SJSA1 (cell line): Measurements from ENCODE around the gene PHKB. TPM values are rescaled to one million over a fixed set of nuclear protein-coding genes. Genes with fewer than 3 reads are reported as not detected.
A peak's percentile ranks its signal among the peaks of the same experiment; 100 is the strongest.
"Not testable (repeated sequence)": the region's sequence is repeated elsewhere in the genome, so short reads cannot be mapped to it uniquely, and the experiment has no call there.

ENCODE experiments used
- DNase-seq, 2 experiments: peaks; one replicate each; pipeline ENCODE4 v3.0.0-alpha.2; 2015 to 2020; ENCODE audit warnings: low spot score in 2 of 2, low read depth in 1 of 2
- H3K27ac ChIP-seq: fragments of 250-450 bp; sonication (Bioruptor Pico); 2 replicates; pipeline ENCODE4 v1.5.1; 2020; ENCODE audit warnings: mild to moderate bottlenecking, moderate library complexity
- H3K27me3 ChIP-seq: fragments of 250-450 bp; sonication (Bioruptor Pico); replicated peaks from 2 replicates; pipeline ENCODE4 v1.5.1; 2020; ENCODE audit warnings: mild to moderate bottlenecking, moderate library complexity
- H3K36me3 ChIP-seq: fragments of 250-450 bp; sonication (Bioruptor Pico); 2 replicates; pipeline ENCODE4 v1.5.1; 2020; ENCODE audit warnings: mild to moderate bottlenecking
- H3K4me1 ChIP-seq: fragments of 250-450 bp; sonication (Bioruptor Pico); replicated peaks from 2 replicates; pipeline ENCODE4 v1.6.1; 2021; ENCODE audit warnings: mild to moderate bottlenecking
- H3K4me3 ChIP-seq: fragments of 250-450 bp; sonication (Bioruptor Pico); 2 replicates; pipeline ENCODE4 v1.5.1; 2020; ENCODE audit warnings: mild to moderate bottlenecking
- H3K9me3 ChIP-seq: fragments of 250-450 bp; sonication (Bioruptor Pico); replicated peaks from 2 replicates; pipeline ENCODE4 v1.5.1; 2020; ENCODE audit warnings: mild to moderate bottlenecking
- total RNA-seq: library from RNA; depleted of rRNA; stranded (reverse); fragments of >200 nt; shearing (Covaris generic); gene quantifications from 2 replicates; pipeline ENCODE4 v1.2.3, GENCODE V29; 2014

PHKB gene
- total RNA-seq, 1 experiment from 2014 or later: 43.1 TPM

DNA sequence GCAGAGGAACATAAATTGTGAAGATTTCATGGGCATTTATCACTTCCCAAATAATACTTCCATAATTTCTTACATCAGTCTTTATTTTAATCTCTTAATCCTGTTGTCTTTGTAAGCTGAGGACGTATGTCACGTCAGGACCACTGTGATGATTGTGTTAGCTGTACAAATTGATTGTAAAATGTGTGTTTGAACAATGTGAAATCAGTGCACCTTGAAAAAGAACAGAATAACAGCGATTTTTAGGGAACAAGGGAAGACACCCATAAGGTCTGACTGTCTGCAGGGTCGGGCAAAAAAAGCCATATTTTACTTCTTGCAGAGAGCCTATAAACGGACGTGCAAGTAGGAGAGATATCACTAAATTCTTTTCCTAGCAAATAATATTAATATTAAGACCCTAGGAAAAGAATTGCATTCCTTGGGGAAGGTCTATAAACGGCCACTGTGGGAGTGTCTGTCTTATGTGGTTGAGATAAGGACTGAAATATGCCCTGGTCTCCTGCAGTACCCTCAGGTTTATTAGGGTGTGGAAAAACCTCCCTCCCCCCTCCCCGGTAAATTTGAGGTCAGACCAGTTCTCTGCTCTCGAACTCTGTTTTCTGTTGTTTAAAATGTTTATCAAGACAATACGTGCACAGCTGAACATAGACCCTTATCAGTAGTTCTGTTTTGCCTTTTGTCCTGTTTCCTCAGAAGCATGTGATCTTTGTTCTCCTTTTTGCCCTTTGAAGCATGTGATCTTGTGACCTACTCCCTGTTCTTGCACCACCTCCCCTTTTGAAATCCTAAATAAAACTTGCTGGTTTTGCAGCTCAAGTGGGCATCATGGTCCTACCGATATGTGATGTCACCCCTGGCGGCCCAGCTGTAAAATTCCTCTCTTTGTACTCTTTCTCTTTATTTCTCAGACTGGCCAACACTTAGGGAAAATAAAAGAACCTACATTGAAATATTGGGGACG is 78.9 kb downstream of the PHKB start:
- not testable (repeated sequence) for H3K36me3 ChIP-seq, H3K27me3 ChIP-seq, H3K27ac ChIP-seq, H3K4me3 ChIP-seq, DNase-seq, H3K4me1 ChIP-seq, H3K9me3 ChIP-seq

DNA sequence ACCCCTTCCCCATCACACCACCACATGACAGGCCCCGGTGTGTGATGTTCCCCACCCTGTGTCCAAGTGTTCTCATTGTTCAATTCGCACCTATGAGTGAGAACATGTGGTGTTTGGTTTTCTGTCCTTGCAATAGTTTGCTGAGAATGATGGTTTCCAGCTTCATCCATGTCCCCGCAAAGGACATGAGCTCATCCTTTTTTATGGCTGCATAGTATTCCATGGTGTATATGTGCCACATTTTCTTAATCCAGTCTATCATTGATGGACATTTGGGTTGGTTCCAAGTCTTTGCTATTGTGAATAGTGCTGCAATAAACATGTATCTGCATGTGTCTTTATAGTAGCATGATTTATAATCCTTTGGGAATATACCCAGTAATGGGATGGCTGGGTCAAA is 80.0 kb downstream of the PHKB start:
- not testable (repeated sequence) for H3K4me1 ChIP-seq, H3K27ac ChIP-seq, DNase-seq, H3K4me3 ChIP-seq, H3K36me3 ChIP-seq, H3K9me3 ChIP-seq, H3K27me3 ChIP-seq

DNA sequence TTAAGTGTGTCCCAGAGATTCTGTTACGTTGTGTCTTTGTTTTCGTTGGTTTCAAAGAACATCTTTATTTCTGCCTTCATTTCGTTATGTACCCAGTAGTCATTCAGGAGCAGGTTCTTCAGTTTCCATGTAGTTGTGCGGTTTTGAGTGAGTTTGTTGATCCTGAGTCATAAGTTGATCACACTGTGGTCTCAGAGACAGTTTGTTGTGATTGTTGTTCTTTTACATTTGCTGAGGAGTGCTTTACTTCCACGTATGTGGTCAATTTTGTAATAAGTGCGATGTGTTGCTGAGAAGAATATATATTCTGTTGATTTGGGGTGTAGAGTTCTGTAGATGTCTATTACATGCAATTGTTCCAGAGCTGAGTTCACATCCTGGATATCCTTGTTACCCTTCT is 83.1 kb downstream of the PHKB start:
- DNase-seq, H3K4me1 ChIP-seq, H3K27me3 ChIP-seq, H3K9me3 ChIP-seq, H3K36me3 ChIP-seq, H3K4me3 ChIP-seq, H3K27ac ChIP-seq: not testable (repeated sequence)

DNA sequence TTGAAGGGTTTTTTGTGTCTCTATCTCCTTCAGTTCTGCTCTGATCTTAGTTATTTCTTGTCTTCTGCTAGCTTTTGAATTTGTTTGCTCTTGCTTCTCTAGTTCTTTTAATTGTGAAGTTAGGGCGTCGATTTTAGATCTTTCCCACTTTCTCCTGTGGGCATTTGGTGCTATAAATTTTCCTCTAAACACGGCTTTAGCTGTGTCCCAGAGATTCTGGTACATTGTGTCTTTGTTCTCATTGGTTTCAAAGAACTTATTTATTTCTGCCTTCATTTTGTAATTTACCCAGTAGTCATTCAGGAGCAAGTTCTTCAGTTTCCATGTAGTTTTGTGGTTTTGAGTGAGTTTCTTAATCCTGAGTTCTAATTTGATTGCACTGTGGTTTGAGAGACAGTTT is 90.1 kb downstream of the PHKB start:
- not testable (repeated sequence) for H3K27me3 ChIP-seq, H3K4me3 ChIP-seq, DNase-seq, H3K9me3 ChIP-seq, H3K27ac ChIP-seq, H3K4me1 ChIP-seq
- H3K36me3 ChIP-seq: peaks cover 13% of the 10 kb centered on the region

DNA sequence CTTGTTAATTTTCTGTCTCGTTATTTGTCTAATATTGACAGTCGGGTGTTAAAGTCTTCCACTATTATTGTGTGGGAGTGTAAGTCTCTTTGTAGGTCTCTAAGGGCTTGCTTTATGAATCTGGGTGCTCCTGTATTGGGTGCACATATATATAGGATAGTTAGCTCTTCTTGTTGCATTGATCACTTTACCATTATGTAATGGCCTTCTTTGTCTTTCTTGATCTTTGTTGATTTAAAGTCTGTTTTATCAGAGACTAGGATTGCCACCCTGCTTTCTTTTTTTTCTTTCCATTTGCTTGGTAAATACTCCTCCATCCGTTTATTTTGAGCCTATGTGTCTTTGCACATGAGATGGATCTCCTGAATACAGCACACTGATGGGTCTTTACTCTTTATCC is 90.6 kb downstream of the PHKB start:
- H3K27ac ChIP-seq, H3K4me1 ChIP-seq, H3K27me3 ChIP-seq, H3K9me3 ChIP-seq, H3K4me3 ChIP-seq, DNase-seq: not testable (repeated sequence)
- H3K36me3 ChIP-seq: peaks cover 13% of the 10 kb centered on the region

DNA sequence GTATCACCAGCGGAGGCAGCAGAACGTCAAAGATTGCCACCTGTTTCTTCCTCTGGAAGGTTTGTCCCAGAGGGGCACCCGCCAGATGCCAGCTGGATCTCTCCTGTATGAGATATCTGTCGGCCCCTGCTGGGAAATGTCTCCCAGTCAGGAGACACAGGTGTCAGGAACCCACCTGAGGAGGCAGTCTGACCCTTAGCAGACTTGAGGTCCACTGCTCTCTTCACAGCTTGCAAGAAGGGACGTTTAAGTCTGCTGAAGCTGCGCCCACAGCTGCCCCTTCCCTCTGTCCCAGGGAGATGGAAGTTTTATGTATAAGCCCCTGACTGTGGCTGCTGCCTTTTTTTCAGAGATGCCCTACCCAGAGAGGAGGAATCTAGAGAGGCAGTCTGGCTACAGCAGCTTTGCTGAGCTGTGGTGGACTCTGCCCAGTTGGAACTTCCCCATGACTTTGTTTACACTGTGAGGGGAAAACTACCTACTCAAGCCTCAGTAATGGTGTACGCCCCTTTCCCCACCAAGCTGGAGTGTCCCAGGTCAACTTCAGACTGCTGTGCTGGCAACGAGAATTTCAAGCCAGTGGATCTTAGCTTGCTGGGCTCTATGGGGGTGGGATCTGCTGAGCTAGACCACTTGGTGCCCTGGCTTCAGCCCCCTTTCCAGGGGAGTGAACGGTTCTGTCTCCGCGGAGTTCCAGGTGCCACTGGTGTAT is 92.9 kb downstream of the PHKB start:
- Histone ChIP-seq H3K4me3 (no peak overlapping the region), H3K36me3 (peaks cover 7% of the 10 kb centered on the region), H3K27me3 (no peaks in the 10 kb centered on the region), H3K27ac (no peak overlapping the region), H3K9me3 (no peaks in the 10 kb centered on the region; the same call in 1 of the 2 replicates), H3K4me1 (no peaks in the 10 kb centered on the region)
- DNase-seq: no peak

DNA sequence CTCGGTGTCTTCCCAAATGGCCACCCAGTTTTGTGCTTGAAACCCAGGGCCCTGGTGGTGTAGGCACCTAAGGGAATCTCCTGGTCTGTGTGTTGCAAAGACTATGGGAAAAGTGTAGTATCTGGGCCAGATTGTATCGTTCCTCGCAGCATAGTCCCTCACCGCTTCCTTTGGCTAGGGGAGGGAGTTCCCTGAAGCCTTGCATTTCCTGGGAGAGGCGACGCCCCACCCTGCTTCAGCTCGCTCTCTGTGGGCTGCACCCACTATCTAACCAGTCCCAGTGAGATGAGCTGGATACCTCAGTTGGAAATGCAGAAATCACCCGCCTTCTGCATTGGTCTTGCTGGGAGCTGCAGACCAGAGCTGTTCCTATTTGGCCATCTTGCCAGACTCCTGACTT is 93.5 kb downstream of the PHKB start:
- not testable (repeated sequence) for H3K4me1 ChIP-seq, H3K27me3 ChIP-seq, H3K4me3 ChIP-seq, H3K27ac ChIP-seq, H3K9me3 ChIP-seq, DNase-seq, H3K36me3 ChIP-seq

DNA sequence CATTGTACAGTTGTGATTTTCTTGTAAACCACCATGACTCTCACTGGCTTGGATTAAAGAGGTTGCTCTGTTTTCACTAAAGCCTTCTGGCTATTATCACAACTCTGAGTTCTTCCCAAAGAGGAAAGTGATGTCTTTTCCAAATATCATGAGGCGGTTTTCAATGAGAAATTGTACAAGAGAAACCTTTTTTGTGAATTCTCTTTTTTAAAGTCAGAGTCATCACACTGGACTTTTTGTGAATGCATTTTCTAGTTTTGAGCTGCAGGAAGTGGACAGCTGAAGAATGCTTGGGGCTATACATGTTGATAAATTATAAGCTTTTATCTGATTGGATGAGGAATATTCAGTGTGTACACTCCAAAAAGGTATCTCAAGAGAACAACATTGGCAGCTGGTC is 100.2 kb downstream of the PHKB start:
- Histone ChIP-seq H3K4me3 (no peak overlapping the region), H3K9me3 (no peaks in the 10 kb centered on the region; the same call in 1 of the 2 replicates), H3K27me3 (no peaks in the 10 kb centered on the region), H3K27ac (no peak overlapping the region), H3K36me3 (no peaks in the 10 kb centered on the region), H3K4me1 (peaks cover 5% of the 10 kb centered on the region; the same call in 1 of the 2 replicates)
- DNase-seq: no peak

DNA sequence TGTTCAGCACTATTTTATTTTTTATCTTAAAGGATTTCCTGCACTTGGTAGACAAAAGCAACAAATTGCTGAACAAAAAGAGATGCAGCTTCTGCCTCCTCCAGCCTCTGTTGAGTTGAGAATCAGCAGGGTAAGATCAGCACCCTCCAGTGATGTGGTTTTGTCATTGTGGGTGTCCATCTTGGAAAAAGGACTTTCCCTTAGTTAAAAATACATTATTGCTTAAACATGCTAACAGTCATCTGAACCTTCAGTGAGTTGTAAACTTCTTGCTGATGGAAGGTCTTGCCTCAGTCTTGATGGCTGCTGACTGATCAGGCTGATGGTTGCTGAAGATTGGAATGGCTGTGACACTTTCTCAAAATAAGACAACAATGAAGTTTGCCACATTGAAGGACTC is 101.2 kb downstream of the PHKB start:
- Histone ChIP-seq H3K4me1 (peaks cover 5% of the 10 kb centered on the region; the same call in 1 of the 2 replicates), H3K9me3 (no peaks in the 10 kb centered on the region; the same call in 1 of the 2 replicates), H3K36me3 (no peaks in the 10 kb centered on the region), H3K27ac (no peak overlapping the region), H3K27me3 (no peaks in the 10 kb centered on the region), H3K4me3 (no peak overlapping the region)
- DNase-seq: no peak

DNA sequence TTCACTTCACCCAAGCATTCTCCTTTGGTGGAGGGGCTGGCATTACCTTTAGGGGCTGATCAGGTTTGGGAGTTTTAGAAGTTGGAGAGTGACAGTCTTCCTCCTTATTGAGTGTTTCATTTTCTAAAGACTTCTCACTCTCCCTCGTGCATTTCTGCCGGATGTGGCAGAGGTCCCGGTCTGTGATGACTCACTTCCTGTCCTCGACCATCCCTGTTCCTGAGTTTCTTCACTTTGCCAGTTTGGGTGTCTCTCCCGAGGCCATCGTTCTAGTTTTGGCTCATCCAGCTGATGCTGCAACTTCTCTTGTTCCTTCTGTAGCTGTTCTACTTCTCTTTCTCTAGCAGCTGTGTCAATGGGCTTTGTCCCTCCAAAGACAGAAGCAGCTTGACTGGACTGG is 104.3 kb downstream of the PHKB start:
- no peaks in the 10 kb centered on the region for H3K36me3 ChIP-seq
- peak in 1 of 2 experiments; percentile 16 for DNase-seq
- peaks cover 5% of the 10 kb centered on the region; the same call in 1 of the 2 replicates for H3K4me1 ChIP-seq
- H3K27me3 ChIP-seq: no peaks in the 10 kb centered on the region
- no peak overlapping the region for H3K4me3 ChIP-seq
- H3K27ac ChIP-seq: no peak overlapping the region
- H3K9me3 ChIP-seq: no peaks in the 10 kb centered on the region

DNA sequence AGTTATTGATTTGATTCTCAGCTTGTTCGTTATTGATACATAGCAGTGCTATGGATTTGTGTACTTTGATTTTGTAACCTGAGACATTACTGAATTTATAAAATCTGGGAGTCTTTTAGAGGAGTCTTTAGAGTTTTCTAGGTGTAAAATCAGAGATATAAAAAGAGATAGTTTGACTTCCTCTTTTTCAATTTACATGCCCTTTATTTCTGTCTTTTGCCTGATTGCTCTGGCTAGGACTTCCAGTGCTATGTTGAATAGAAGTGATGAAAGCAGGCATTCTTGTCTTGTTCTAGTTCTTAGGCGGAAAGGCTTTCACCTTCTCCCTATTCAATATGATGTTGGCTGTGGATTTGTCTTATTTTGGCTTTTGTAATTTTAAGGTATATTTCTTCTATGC is 106.2 kb downstream of the PHKB start:
- no peak for DNase-seq
- no peaks in the 10 kb centered on the region for H3K27me3 ChIP-seq
- no peaks in the 10 kb centered on the region for H3K9me3 ChIP-seq
- no peaks in the 10 kb centered on the region for H3K36me3 ChIP-seq
- no peak overlapping the region for H3K4me3 ChIP-seq
- peaks cover 5% of the 10 kb centered on the region; the same call in 1 of the 2 replicates for H3K4me1 ChIP-seq
- no peak overlapping the region for H3K27ac ChIP-seq

DNA sequence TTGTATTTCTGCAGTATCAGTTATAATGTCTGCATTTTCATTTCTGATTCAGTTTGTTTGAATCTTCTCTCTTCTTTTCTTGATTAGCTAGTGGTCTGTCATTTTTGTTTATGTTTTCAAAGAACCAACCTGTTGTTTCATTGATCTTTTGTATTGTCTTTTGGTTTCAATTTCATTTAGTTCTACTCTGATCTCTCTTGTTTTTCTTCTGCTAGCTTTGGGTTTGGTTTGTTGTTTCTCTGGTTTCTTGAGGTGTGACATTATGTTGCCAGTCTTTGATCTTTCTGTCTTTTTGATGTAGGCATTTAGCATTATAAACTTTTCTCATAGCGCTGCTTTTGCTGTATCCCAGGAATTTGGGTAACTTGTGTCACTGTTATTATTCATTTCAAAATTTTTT is 107.2 kb downstream of the PHKB start:
- H3K27ac ChIP-seq: no peak overlapping the region
- no peak overlapping the region for H3K4me3 ChIP-seq
- no peaks in the 10 kb centered on the region for H3K9me3 ChIP-seq
- no peaks in the 10 kb centered on the region for H3K27me3 ChIP-seq
- H3K36me3 ChIP-seq: no peaks in the 10 kb centered on the region
- peaks cover 5% of the 10 kb centered on the region; the same call in 1 of the 2 replicates for H3K4me1 ChIP-seq
- DNase-seq: no peak

DNA sequence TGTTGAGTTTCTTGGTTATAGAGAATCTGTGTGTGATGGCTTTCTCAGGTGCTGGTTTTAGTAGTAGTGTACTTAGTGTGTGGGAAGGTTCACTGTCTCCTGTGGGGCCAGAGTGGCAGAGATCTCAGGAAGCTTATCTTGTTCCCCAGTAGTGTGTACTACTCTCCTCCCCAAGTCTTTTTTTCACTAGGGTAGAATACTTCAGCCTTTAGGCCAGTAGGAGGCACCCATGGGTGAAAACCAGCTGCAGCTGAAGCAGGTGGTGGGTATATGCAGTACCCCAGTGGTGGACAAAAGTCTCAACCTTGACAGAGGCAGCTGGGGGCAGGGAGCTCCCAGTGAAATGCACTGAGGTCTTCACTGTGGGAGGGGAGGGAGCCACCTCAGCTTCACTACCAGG is 109.9 kb downstream of the PHKB start:
- no peaks in the 10 kb centered on the region for H3K27me3 ChIP-seq
- H3K27ac ChIP-seq: no peak overlapping the region
- H3K4me1 ChIP-seq: peaks cover 3% of the 10 kb centered on the region
- DNase-seq: no peak
- H3K36me3 ChIP-seq: no peaks in the 10 kb centered on the region
- H3K4me3 ChIP-seq: no peak overlapping the region
- no peaks in the 10 kb centered on the region for H3K9me3 ChIP-seq

DNA sequence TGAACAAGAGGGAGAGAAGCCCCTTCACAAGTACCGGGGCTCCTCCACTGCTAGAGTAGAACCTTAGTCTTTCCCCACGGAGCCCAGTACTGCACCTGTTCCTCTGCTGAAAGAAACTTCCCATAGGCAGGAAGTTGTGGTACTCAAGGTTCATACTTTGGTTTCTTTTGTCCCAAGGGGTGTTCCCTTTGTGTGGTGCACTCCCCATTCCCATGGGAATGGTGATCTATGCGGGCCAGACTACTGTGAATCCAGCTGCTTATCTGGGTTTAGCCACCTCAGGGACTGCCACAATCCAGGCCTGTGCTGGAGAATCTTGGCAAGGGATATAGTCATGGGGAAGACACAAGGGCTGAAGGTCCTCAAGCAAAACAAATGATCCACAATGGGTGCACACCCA is 110.6 kb downstream of the PHKB start:
- H3K27ac ChIP-seq: no peak overlapping the region
- no peak for DNase-seq
- no peaks in the 10 kb centered on the region for H3K9me3 ChIP-seq
- H3K4me1 ChIP-seq: peaks cover 3% of the 10 kb centered on the region
- H3K4me3 ChIP-seq: no peak overlapping the region
- no peaks in the 10 kb centered on the region for H3K36me3 ChIP-seq
- no peaks in the 10 kb centered on the region for H3K27me3 ChIP-seq
